Loucy (cell line): Measurements from ENCODE around the gene SLC2A4RG.

Source experiments
- EZH2phosphoT487 ChIP-seq: fragments of 200-600 bp; IDR thresholded peaks from 2 replicates; pipeline ENCODE4 v1.6.1; 2018; ENCODE audit warnings: antibody characterized with exemption, mild to moderate bottlenecking, moderate library complexity, borderline replicate concordance
- TF ChIP-seq, protein P1 (sequence below): fragments of 200-600 bp; sonication (generic); conservative IDR thresholded peaks from 2 replicates; pipeline ENCODE4 v1.5.1; 2014; ENCODE audit warnings: mild to moderate bottlenecking, antibody characterized with exemption, low read length

- no peak for TF ChIP-seq EZH2phosphoT487
- TF ChIP-seq, protein P1, sequence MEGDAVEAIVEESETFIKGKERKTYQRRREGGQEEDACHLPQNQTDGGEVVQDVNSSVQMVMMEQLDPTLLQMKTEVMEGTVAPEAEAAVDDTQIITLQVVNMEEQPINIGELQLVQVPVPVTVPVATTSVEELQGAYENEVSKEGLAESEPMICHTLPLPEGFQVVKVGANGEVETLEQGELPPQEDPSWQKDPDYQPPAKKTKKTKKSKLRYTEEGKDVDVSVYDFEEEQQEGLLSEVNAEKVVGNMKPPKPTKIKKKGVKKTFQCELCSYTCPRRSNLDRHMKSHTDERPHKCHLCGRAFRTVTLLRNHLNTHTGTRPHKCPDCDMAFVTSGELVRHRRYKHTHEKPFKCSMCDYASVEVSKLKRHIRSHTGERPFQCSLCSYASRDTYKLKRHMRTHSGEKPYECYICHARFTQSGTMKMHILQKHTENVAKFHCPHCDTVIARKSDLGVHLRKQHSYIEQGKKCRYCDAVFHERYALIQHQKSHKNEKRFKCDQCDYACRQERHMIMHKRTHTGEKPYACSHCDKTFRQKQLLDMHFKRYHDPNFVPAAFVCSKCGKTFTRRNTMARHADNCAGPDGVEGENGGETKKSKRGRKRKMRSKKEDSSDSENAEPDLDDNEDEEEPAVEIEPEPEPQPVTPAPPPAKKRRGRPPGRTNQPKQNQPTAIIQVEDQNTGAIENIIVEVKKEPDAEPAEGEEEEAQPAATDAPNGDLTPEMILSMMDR = no peak
These were observed 1.2 kb downstream of the SLC2A4RG start for GRCh38 chr20:63740627-63741353.
